GM21360 (cell line): ENCODE data around the gene ABLIM3.

ENCODE experiments used
- ATAC-seq: cut with Tn5 transposase; IDR thresholded peaks from one replicate; pipeline ENCODE4 v1.9.1; 2021; ENCODE audit warnings: mild to moderate bottlenecking, moderate library complexity; ENCODE audit not compliant: unreplicated experiment

ABLIM3 gene

DNA sequence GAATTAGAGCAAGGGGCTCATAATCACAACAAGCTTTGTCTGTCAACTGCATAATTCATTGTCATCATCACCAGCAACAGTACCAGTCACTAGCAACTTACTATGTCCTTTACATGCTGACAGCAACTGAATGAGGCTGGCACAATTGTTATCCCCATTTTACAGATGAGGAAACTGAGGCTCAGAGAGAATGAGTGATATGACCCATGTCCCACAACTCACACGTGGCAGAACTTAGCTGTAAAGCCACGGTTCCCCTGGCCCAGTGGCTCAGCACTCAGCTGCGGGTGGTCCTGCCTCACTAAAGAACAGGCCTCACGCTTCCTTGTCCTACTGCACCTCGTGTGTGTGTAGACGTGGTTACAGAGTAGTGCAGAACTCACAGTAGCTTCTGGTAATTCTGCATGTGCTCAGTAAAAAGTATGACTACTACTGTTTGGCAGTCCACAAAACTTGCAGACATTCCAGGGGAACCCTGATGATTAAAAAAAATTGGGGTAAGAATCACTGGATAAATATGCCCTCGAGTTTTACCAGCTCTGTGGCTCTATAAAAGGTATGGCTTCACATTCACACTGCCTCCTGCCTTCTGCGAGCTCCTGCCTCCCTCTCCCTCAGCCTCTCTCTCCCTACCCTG is 160.6 kb downstream of the ABLIM3 start:
- ATAC-seq = no peak

DNA sequence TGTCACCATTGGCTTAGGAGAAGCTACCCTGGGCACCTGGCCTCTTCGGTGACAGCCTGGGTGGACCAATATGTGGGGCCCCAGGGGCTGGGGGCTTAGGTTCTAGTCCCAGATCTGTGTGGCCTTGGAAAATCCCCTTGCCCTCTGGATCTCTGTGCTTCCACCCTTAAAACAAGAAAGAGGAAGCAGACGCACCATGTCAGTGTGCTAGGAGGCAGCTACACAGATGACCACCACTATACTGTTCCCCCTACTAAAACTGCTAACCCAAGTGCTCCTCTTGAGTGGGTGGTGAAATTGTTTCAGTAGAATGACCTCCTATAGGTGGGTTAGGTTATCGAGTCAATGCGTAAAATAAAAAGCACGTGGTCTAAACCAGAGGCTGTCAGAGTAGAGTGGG is 161.3 kb downstream of the ABLIM3 start:
- no peak for ATAC-seq

DNA sequence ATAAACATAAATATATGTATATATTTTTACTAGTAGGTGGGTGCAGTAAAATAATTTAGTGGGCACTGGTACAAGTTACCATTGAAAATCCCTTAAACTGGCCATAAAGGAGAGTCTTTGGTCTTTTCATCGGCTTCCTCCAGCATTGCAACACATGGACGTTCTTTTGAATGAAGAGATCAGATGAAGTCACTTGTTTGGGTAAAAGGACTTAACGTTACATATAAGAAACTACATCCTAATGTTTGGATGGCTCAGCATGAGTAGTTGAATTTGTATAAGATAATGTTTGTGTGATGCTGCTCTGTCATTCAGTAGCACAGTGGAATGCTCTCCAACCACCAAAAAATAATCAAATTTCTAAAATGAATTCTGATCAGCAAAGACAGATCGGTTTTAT is 161.9 kb downstream of the ABLIM3 start:
- ATAC-seq = no peak

DNA sequence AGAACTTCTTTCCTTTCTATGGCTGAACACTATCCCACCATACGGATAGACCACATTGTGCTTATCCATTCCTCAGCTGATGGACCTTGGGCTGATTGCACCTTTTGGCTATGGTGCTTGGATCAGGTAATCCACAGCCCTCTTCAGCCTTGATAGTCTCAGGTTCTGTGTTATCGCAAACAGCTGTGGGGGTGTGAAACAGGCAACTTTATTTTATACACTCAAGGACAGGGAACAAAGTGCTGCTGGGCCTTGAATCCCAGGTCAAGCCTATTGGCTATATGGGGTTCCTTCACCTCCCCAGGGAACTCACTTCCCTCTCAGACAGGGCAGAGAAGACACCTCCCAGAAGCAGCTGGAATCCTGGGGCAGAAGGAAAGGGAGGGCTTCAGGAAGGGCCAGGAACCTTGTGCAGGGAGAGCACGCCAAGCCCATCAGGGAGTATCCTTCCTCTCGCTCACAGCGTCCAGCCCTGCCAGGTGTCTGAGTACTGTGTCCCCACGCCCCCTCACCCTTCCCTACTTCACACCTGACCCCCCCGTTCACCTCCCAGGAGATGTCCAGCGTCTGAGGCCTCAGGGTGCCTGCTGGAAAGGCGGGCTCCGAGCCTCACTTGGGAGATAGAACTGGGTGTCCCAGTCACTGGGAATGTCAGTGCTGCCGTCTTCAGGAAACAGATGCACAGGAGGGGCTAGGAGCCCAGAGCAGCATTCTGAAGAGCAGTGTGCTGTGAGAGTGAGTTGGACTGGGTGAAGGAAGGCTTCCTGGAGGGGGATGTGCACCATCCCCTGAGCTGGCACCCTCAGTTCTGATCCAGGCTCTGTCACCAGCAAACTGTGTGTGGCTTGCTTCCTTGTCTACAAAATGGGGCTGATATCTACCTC is 163.1 kb downstream of the ABLIM3 start:
- ATAC-seq = no peak

DNA sequence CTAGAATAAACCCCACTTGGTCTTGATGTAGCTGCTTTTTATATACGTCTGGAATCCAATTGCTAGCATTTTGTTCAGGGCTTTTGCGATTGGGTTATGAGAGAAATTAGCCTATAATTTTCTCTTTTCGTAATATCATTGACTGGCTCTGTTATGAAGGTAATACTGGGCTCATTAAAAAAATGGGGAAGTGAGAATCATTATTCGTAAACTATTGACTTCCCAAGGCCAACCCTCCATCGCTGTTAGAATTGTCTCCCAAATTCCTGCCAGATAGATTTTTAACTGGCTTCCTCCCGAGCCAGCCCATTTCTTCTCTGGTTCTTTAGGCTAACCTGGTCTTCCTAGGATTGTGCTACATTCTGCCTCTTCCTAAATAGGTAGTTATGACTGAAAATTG is 168.1 kb downstream of the ABLIM3 start:
- ATAC-seq = no peak
